NCI-H446 treated with DMSO at 0.1 percent for 48 hours (cell line): ENCODE measurements around the gene TMEM123.

Experiments used
- DNase-seq: peaks from one replicate; lab custom pipeline; 2025; lab: John Stamatoyannopoulos, UW

TMEM123 gene

DNA sequence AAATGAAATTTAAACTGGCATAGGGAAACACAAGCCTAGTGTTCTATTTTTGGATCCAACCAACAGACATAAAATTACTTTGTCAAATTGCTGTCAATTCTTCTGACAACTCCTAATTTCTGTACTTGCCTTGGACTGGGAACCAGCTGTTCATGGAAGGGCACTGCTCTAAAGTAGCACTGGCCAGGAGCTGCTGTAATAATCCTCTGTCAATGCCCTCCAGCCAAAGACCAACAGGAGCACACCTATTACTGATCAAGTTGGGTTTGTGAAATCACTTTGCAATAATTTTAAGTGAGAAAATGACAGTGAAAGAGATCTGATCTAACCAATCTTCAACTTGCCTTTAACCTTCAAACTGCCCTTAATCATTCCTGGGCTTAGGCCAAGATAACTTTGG is 18.9 kb upstream of the TMEM123 start:
- no peak for DNase-seq

DNA sequence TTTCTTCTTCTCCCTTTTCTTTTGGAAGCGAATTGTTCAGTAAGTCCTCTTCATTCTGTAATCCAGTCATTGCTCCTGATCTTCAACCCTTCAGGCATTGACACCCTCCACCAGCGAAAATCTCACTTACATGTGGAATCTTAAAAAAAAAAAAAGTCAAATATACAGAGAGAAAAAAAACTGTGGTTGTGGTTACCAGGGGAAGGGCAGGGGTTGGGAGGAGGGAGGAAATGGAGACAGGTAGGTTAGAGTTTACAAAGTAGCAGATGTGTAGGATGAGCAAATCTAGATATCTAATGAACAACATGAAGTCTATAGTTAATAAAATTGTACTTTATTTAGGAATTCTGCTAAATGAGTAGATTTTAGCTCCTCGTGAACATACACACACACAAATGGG is 17.7 kb upstream of the TMEM123 start:
- no peak for DNase-seq

DNA sequence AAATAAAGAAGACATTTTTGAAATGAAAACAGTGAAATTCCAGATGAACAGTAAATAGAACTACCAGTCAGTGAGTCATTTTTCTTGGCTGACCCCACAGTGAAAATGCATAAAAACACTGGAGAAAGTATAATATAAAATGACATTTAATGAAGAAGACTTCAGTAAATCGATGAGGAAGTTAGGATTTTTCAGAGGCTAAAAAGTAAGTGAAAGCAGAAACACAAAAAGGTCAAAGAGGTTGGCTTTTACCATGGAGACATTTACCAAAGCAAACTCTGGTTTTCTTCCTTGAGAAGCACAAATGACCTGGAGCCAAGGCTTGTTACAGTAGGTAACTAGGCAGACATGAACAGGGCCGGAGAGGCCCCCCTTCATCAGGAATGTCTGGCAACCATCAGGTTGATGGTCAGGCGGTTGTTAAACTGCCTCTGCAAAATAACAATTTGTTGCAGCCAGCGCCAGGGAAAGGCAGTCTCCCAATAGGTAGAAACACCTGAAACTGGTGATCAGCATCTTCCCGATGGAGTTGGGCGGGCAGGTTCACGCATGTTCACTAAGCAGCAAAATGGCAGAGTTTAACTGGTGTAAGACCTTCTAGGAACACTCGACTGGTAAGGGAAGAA is 16.7 kb upstream of the TMEM123 start:
- no peak for DNase-seq

DNA sequence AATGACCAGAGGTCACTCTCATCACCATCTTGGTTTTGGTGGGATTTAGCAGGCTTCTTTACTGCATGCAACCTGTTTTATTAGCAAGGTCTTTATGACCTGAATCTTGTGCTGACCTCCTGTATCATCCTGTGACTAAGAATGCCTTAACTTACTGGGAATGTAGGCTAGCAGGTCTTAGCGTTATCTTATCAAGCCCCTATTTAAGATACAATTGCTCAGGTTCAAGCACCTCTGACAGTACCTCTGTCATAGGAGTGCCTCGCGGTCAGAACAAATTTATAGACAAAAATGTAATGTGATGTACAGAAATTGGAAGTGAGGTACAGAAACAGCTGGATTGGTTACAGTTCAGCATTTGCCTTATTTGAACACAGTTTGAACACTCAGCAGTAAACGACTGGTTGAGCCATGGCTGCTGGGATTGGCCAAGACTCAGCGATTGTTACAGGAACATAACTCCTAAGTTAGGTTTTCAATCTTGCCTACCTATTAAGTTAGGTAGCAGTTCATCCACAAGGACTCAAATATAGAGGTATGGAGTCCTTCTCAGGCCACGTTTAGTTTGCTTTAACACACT is 16.1 kb upstream of the TMEM123 start:
- DNase-seq: no peak

DNA sequence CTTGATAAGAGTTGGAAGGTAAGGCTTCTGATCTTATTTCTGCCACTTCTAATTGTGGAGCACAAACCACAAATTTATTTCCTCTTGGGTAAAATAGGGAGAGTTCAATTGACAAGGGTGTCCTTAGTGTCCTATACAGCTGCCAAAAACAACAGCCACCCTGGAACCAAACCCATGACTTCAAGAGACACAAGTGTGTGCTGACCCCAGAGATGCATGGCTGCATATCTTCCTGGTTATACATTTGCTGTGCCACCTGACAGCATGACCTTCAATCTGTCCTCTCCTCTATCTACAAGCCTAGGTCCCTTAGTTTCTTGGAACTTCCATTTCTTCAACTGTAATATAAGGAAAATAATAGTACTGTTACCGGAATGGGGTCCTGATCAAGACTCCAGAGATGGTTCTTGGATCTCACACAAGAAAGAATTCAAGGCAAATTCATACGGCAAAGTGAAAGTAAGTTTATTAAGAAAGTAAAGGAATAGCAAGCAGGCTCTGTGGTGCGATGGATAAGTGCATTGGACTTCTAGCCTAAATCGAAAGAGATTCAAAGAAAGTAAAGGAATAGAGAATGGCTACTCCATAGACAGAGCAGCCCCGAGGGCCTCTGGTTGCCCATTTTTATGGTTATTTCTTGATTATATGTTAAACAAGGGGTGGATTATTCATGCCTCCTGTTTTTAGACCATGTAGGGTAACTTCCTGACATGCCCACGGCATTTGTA is 15.5 kb upstream of the TMEM123 start:
- no peak for DNase-seq

DNA sequence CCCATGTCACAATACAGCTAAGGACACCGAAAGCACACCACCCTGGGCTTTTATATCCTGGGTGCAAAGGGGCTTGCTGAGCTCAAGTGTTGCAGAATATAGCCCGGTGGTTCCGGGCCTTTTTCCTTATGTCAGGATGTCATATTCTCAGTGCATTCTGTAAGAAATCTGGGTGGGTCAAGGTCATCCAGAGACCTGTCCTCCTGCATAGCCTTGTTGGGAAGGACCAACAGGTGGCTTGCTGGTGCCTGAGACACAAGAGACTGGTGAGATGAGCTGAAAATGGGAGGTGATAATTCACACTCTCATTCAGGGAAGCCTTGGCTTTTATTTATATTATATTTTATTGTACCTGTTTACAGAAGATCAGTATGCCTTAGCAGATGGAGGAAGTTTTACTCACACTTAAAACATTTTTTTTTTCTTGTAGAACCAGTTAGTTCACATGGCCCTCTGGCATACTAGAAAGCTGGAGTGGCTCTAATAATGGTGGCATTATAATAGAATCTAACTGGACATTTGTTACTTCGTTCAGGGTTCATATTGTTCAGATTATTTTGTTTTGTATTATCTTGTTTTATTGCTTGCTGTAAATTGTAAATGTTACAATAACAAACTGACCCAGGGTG is 14.6 kb upstream of the TMEM123 start:
- no peak for DNase-seq

DNA sequence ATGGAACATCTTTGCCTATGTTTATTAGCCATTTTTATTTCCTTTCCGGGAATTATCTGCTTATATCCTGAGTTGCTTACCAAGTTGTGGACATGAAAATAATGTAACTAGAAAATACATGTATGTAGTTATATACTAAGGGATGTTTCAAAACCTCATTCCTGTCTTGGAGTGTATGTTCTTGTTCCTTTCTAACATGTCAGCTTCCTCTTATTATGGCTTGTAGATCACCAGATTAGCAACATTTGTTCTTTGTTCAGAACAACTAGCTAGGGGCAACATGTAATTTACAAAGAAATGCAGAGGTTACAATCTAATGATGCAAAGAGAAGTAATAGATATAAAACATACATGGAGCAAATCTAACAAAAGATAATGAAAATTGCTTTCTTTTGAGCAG is 13.1 kb upstream of the TMEM123 start:
- no peak for DNase-seq

DNA sequence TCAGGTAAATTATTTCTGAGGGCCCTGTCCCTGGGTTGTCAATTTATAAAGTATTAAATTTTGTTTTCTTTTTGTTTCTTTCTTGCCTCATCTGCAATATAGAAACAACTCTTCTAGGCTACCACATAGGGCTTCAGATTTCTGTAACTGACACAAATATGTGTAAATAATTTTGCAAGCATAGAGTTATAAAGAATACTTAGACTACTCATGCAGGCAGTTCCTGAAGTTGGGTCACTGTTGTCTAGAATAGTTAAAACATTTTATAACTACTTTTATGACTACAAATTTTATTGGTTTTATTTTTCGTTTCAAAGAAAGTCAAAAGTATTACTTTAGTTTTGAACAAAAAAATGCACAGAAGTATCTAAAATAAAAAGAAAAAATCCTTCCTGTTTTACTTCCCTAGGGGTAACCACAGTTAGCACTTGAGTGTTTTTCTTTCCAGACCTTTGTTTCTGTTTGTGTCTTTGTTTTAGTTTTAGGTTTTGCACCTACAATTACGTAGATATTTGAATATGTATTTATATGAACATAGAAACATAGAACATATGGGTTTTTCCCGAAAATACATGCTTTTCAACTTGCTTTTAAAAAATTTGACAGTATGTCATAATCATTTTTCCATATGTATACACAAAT is 12.4 kb upstream of the TMEM123 start:
- DNase-seq: no peak

DNA sequence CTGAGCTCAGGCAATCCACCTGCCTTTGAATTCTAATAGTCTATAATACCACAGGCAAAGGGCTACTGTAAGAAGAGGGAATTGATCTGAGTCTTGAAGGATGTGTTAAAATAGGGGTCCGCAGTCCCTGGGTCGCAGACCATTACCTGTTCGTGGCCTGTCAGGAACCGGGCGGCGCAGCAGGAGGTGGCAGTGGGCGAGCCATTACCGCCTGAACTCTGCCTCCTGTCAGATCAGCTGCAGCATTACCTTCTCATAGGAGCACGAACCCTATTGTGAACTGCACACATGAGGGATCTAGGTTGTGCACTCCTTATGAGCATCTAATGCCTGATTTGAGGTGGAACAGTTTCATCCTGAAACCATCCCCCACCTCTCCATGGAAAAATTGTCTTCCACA is 11.5 kb upstream of the TMEM123 start:
- no peak for DNase-seq

DNA sequence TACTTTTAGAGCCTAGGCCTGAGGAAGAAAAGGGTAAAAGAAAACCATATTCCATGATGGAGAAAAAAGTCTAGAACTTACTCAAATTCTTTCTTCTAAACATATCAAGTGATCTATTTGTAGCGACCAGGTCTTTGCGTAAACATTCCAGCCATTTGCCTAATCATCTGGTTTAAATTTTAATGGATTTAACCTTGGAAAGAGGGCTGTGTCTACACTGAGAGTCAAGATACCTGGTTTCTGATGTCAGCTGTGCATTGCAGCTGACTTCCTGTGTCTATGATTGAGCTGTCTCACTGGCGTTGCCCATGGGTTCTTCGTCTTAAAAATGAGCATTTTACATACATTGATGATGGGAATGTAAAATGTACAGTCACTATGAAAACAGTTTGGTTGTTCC is 10.0 kb upstream of the TMEM123 start:
- DNase-seq: no peak

DNA sequence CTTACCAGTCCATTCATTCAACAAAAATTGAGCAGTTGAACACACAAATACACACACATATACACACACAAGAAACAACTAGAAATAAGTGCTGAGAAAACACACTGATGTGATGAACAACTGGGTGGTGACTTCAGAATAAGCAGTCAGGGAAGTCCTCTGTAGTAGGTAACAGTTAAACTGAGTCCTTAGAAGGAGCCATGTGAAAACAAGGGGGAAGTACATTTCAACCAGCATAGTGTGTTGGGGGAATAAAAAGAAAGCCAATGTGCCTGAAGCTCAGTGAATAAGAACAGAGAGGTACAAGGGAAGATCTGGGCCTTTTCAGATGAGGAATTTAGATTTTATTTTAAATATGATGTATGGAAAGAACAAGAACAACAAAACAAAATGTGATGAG is 6.8 kb upstream of the TMEM123 start:
- DNase-seq: no peak

DNA sequence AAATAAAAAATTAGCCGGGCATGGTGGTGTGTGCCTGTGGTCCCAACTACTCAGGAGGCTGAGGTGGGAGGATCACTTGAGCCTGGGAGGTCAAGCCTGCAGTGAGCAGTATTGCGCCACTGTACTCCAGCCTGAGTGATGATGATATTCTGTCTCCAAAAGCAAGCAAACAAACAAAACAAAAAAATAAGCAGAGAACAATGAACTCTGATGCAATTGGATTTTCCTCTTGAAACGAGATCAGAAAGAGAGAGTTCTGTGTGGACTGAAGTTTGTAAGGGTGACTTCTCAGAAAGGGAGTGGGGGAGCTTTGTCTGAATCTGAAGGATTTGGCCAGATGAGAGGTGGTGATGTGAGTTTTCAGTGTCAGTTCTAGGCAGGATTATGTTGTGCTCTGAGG is 6.0 kb upstream of the TMEM123 start:
- DNase-seq: no peak

DNA sequence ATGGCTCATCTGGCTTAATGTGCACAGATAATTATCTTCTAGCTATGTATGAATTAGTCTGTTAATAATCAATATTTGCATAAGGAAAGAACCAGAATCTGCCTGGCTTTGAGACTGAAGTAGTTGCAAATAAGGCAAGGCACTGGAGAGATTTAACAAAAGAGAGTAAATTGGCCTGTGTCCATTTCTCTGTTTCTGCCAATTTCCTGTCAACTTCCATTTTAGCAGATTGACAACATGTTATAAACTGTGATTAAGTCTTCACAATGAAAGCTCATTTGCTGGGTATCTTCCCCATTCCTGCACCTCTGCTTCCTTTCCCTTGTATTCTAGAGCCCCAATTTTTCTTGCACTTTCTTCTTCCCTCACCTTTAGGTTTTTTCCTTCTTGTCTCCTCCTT is 5.3 kb upstream of the TMEM123 start:
- peak; percentile 24 for DNase-seq

DNA sequence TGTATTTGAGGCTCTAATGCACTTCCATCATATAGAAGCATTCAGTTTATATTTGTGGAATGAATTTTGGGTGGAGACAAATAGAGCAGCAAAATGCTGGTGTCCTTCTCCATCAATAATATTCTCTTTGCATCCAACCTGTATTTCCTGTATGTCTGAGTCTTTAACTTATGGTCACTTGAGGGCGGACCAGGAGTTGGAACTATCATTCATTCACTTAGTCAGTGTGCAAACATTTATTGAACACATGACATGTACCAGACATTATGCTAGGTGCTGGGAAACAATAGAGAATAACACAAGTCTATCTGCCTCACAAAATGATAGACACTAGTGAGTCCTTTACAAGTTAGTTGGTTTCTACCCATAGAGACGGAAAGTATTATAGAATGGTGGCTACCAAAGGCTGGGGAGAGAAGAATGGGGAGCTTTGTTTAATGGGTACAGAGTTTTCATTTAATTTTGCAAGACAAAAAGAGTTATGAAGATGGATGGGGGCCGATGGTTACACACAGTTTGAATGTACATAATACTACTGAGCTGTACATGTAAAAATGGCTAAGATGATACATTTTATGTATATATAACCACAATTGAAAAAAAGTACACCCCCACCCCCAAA is 4.6 kb upstream of the TMEM123 start:
- DNase-seq: no peak

DNA sequence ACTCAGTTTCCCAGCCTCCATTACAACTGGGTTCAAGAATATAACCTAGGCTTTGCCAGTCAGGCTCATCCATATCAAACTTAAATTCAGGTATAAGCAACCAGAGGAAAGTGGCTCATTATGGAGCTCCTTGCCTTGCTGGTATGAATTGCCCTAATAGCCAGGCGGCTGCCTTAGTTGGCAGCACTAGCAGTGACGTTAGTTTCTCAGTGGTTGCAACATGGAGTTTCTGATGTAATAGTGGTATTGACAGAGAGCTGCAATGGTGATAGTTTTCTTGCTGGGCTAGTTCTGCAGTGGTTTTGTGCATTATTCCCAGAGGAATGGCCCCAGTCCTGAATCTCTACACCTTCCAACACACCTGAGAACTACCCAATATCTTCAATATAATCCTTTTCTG is 3.8 kb upstream of the TMEM123 start:
- DNase-seq: no peak

DNA sequence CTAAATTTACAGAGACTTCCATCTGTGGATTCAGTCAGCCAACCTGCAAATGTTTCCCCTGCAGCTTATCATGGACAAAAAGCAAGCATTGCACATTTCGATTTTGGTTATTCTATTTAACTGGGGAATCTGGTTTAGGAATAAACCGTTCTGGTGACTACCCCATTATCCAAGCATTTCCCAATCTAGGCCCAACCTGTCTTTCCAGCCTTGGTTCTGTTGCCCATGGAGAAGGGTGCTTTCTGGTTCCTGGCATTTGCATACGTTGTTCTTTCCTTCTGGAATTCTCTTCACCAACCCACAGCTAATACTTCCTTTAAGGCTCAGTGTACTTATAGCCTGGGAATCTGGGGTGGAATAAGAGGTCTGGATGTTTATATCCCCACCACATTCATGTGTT is 1.4 kb upstream of the TMEM123 start:
- no peak for DNase-seq

DNA sequence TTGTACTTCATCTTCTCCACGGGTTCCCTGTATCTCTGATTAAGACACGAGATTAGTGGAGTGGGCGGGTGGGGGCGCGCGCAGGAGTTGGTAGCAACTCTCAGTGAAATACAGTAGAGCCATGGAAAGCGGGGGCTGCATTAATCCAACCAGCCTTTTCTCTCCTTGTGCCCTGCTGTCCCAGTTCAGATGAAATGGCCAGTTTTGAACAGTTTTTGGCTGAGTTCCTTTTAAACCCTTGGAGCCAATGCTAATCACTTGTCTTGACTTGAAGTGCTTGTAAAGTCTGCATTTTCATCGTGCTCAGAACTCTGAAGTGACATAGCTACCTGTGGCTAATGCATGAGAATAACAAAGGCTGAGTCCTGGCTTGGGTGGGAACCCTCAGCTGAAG is 734 bp upstream of the TMEM123 start:
- no peak for DNase-seq

DNA sequence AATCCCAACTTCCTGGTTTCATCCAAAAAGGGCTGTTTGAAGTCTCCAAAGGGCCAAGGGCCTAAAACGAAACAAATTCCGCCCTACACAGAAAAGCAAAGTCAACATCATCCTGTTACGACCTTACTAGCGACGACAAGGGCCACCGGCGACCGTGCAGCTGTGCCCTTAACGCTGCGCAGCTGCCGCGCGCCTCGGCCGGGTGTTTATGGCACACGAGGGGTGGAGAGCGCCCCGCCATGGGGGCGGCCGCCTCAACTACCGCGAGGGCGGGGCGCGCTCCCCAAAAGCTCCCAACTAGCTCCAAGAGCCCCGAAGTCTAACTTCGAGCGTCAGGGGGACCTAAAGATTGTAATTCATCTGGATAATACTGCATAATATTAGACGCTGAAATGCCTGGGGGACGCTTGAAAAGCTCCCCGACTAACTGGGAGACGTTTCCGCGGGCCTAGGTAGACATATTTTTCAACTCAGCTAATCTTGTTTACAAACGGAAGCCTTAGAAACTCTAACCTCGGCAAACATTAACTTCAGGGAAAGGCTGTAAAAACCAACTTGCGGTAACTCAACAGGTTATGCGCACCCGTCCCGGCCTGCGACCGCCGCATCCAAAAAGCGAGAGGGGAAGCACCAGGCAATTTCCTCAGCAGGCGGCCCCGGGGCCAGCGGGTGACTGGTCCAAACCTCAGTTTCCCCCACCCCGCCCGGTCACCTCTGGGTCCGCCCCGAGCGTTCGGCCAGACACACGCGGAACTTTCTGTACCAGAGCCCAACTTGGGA is 694 bp downstream of the TMEM123 start:
- no peak for DNase-seq

DNA sequence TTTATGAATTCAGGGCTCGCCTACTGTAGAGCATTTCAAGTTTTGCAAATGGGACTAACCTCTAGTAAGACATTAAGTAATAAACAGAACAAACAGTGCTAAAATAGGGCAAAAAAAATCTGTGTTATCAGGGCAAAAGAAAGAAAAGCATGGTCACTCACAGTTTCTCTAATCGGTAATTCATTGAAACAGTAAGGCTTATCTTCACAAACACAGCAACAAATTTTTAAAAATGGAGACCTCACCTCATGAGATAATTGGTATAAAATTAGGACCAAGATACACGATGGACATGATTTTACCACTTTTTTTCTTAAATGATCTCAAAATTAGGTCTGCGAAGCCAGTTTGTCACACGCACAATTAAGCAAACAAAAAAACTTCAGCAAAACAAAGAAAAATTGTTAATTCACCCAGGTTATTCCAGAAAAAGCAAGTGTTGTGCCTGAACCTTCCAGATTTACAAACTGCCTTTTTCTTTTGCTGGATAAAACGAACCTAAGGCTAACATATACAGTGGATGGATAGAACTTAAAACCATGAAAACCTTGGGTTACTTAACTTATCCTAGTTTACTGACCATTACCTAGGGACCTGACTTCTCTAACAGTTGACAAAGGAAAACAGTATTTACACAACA is 1.4 kb downstream of the TMEM123 start:
- DNase-seq: no peak

DNA sequence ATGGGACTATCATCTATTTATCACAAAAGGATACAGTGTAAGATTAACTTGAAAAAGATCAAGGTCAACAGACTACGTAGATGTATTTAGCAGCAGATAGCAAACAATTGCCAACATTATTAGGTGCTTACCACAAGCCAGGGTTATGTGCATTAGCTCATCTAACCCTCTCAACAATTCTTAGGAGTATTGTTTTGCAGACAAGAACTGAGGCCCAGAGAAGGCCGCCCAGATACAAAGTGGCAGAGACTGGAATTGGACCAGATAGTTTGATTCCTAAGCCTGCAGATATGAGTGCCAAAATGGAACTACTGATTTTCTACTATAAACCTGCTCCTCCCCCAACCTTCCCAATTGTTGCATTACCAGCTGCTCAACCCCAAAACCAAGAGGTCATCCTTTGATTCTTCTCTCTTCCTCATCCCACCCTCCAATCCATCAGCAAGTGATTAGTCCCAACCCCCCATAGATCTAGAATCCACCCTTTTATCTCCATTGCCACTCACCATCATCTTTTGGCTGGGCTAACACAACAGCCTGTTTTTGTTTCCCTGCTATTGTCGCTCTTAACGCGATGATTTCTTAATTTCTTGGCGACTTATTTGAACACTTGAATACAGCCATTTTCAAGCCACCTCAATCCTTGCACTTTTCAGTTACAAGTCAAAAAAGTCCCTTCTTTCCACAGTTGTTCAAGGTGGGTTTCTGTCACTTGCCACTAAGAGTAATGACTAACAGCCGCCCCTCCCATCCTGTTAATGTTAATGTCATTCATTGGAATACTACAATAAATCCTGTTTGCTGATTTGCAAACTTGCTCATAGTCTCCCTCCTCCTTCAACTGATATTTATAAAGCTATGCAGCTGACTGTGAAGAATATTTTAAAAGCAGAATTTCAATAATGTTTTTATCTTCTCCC is 2.7 kb downstream of the TMEM123 start:
- DNase-seq: no peak
